ENCODE results near the gene RRP1. TPM values are rescaled to one million over a fixed set of nuclear protein-coding genes. Genes with fewer than 3 reads are reported as not detected.

RRP1 gene
- total RNA-seq, 1 experiment from 2014 or later: 76.7 TPM

- Histone ChIP-seq H3K4me1 (ENCODE audit: insufficient read depth, low read length) (no peaks in the 10 kb centered on the region), H2BK12ac (ENCODE audit: insufficient read length, low read depth, low read length) (no peak overlapping the region)
- H3K36me3 Mint-ChIP-seq (ENCODE audit: insufficient read depth in 1 of 3, low read depth in 3 of 3): no peaks in the 10 kb centered on the region
Measured at GRCh38 chr21:43840259-43840658, 50.9 kb downstream of the RRP1 start.

More at GRCh38 chr21:43840259-43840658, 50.9 kb downstream of the RRP1 start:
- Histone ChIP-seq H3K27me3 (ENCODE audit: insufficient read depth, low read length) (no peaks in the 10 kb centered on the region), H3K79me2 (ENCODE audit: insufficient read depth, low read length) (no peaks in the 10 kb centered on the region), H3K23me2 (ENCODE audit: insufficient read length, low read depth, low read length, poor library complexity, severe bottlenecking) (no peaks in the 10 kb centered on the region), H3T11ph (ENCODE audit: low read length) (no peak overlapping the region), H3K18ac (ENCODE audit: insufficient read length, low read depth, low read length) (no peak overlapping the region), H4K8ac (replicated peaks; ENCODE audit: insufficient read length, low read depth, low read length) (no peak overlapping the region), H4K91ac (ENCODE audit: insufficient read length, low read depth, low read length) (no peak overlapping the region), H4K20me1 (ENCODE audit: control insufficient read depth, insufficient read depth, insufficient read length) (no peaks in the 10 kb centered on the region), H3K23ac (ENCODE audit: insufficient read length, low read depth, low read length) (no peak overlapping the region), H2BK20ac (ENCODE audit: low read depth, low read length, poor library complexity, severe bottlenecking) (no peak overlapping the region), H2BK120ac (ENCODE audit: low read depth, low read length, poor library complexity, severe bottlenecking) (no peak overlapping the region), H3K4ac (ENCODE audit: low read depth, low read length) (no peak overlapping the region), H4K5ac (ENCODE audit: insufficient read length, low read depth, low read length) (no peak overlapping the region), H3K27ac (ENCODE audit: insufficient read length, low read depth, low read length) (no peak overlapping the region), H3K56ac (ENCODE audit: insufficient read length, low read depth, low read length) (no peak overlapping the region), H2AFZ (ENCODE audit: low read length) (no peak overlapping the region), H2BK15ac (ENCODE audit: low read depth, low read length) (no peak overlapping the region), H2BK5ac (ENCODE audit: insufficient read length, low read length) (no peak overlapping the region), H2AK5ac (ENCODE audit: insufficient read length, low read length) (no peak overlapping the region), H3K14ac (ENCODE audit: insufficient read depth, low read length) (no peak overlapping the region), H3K9me3 (ENCODE audit: control insufficient read depth, low read depth, low read length) (no peaks in the 10 kb centered on the region), H3K79me1 (ENCODE audit: insufficient read depth, low read depth, low read length, poor library complexity, severe bottlenecking) (no peaks in the 10 kb centered on the region), H3K4me2 (ENCODE audit: insufficient read depth, insufficient read length, low read length) (no peak overlapping the region), H3K9ac (ENCODE audit: extremely low read depth, insufficient read length, low read length) (no peak overlapping the region)
- Mint-ChIP-seq H3K4me1 (peaks cover 3 to 6% of the 10 kb centered on the region in 2 experiments; a peak in 2 of 4 replicates), H3K27ac (no peak overlapping the region), H3K4me3 (no peak overlapping the region), H3K9me3 (no peaks in the 10 kb centered on the region), H3K27me3 (ENCODE audit: low read depth) (no peaks in the 10 kb centered on the region)
- WGBS (ENCODE audit: extremely low coverage, insufficient read length, low lambda C conversion rate): no CpG with 5 or more reads among the region's 3 CpGs
- no peak for TF ChIP-seq CTCF (conservative IDR thresholded peaks at IDR 0.05)
- no peak for DNase-seq

All from H9 (cell line).